Stimulated activated CD4-positive, alpha-beta T cell treated with anti-CD3 and anti-CD28 coated beads, Interleukin-12 subunit alpha, Interleukin-12 subunit beta, amount 100 ng/mL, for 24 hours (primary cell): ENCODE results near the gene IFIH1.

ENCODE experiments used
- DNase-seq, 2 experiments: peaks; one replicate each; pipeline ENCODE4 v3.0.0-alpha.2; 2020; ENCODE audit warnings: low read depth in 2 of 2

The IFIH1 gene

DNA sequence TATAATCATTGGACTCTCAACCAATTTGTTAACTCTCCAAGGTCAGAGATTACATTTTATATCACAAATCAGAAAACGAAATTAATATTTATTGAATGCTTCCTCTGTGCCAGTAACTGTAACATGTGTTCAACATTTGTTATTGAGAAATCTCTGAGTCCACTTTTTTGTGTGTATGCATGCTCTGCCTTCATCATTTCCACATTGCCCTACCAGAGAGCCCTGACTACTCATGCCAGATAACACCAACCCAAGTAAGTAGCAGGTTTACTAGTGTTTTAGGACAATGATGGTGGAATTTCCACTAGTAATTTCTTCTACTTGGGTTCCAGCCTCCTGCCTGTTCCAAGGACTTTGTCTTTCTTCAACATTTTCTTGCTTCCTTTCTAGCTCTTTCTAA lies 61.1 kb downstream of the IFIH1 start:
- no peak for DNase-seq

DNA sequence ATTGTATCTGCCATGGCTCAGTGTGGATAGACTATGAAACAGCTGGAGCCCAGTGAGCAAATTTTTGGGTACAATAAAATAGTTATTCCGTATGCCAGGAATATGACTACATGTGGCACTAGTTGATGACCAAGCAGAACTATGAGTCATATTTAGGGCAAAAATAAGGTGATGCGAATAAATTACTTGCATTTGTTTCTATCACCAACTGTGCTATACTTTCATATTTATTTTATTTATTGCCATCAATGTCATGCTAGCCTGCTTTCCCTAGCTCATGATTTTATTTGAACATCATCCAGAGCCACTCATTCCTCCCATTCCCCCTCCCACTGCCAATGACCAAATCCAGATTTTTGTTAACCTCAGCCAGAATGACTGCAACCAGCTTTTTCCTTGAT lies 61.9 kb downstream of the IFIH1 start:
- no peak for DNase-seq

DNA sequence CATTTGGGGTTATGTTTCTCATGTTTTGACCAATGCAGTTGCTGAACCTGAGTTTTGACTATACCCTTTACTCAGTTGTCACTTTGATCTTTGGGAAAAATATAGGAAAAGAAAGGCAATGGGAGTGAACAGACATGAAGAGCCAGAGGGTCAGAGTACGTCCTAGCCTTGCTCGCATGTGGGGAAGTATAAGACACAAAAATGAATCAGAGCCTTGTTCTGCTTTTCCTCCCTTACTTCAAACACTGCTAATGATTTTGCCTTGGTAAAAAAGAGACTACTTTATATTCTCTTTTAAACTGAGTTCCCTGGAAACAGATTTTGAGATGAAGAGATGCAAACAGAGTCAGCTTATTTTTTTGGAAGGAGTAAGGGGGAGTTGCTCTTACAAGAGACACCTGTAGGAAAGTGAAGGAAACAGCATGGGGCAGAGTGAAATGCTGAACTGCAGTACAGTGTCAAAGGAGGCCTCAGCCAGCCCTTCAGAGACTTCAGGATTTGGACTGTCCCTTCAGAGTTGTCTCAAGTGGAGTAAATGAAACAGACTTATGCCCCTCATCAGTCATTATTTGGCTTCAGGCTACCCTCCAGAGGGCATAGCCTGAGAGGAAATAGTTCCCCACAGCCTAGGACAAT lies 64.1 kb downstream of the IFIH1 start:
- DNase-seq = no peak

DNA sequence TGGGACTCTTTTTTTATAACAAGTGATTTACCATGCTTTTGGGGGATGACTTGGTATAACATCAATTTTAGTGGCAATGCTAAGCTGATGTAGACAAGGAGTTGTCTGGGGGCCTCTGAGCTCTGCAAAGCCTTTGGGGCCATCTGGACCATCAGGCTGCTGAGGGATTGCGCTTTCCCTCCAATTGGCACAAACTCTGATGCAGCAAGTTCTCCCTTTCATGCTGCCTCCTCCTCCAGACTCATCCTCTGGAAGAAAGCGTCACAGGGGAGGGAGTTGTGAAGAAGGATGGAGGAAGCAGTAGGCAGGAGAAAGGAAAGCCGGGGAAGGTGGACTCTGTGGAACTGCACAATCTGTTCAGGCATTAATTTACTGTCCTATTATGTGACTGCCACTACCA lies 65.0 kb downstream of the IFIH1 start:
- no peak for DNase-seq

DNA sequence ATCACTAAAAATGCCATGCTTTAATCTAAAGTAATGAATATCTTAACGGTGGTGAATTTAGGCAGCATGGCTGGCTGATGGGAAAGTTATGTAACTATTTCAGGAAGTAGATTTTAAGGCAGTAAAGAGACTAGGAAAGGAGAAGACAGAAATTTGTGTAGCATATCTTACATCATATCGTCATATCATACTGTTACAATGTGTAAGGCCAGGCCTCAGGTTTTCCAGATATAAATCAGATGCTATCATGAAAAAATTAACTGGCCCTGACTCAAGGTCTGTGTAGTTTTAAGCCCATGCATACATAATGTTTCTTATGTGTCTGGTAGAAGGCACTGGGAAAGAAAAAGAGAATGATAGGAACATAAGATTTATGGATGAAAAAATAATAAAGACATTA lies 66.3 kb downstream of the IFIH1 start:
- DNase-seq = no peak

DNA sequence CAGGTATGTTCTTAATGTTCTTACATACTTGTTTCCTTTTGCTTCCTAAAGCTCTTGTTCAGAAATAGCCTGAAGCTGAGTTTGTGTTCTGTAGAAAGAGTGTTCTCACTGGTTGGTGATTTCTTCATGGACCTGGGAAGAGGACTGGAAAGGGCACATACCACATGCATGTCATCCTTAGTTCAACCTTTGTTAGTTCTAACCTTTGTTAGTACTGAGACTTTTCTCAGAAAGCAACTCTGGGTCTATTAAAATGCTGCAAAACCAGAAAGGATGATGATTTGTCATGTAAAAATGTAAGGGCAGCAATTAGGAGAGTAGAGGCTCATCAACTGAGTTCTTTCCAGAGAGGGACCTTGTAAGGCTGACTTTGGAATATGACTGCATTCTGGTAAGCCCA lies 72.7 kb downstream of the IFIH1 start:
- no peak for DNase-seq

DNA sequence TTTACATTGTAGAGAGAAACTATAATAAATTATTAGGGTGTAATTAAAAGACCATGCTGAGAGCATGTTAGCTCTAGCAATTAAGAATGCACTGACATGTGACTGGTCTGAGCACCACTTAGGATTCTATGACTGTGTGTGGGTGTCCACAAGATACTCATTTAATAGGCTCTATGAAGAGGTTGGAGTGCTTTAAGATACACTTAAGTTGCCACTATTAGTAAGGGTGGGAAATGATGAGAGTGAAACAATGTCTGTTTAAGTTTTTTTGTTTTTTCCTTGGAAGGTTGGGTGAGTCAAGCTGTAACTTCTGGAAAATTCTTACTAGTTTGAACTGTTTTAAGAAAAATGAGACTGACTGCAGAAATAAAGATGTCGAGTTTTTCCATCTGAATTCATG lies 73.4 kb downstream of the IFIH1 start:
- DNase-seq = no peak

DNA sequence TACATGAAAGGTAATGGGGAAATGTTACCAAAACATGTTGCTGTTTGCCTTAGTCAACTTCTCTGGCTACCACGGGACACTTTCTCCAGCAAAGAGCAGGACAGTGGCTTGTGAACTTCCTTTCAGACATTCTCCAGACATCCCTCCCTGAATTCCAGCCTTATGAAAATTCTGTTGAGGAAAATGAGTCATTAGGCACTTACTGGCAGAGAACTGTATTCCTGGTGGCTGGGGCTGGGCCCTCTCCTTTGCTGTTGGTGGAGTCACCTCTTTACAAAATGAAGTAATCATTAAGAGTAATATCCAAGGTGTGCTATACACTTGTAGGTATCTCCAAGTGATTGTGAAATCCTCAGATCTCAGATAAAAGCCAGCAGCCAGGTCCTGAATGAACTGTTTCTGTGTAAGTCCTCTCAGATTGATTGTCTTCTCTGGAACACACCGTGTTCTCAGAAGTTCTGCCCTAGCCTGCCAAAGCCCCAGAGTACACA lies 73.9 kb downstream of the IFIH1 start:
- no peak for DNase-seq

DNA sequence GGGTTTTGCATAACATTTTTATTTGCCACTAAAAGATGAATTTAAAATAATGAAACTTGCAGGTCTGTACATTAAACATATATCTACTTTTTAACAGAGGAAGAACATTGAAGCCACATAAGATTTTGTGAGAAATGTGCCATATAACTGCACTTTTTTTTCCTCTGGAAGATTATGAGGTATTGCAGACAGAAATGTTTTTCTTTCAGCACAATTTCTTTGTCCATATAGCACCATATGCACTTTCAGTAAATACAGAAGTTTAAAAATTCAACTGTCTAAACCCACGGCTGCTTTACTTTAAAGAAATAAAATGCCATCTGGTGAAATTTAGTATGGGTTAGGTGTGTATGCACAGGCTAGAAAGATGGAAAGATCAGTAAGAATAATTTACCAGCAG lies 74.8 kb downstream of the IFIH1 start:
- no peak for DNase-seq

DNA sequence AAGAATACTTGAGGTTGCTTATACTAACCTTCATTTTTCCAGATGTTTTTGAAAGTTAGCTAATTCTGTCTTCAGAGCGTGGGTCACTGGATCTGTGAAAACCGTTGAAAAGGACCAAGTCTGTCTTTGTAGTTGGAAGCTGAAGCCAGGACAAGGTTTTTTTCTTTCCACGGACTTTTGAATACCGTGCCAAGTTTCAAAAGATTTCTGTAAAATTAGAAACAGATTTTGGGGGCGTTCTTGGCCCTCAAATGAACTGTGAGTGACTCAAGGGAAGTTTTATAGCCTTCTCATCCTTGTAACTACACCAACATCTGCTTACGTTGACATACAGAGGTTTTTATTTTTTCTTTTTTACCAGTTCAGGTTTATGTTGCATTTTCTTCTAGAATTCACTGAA lies 75.2 kb downstream of the IFIH1 start, which contains the start of gene FAP:
Gene FAP, minus strand, starts transcription at position 152 of the 400 bp plus-strand sequence. Its CDS starts 118 bp downstream, at position 34.
- DNase-seq = no peak

DNA sequence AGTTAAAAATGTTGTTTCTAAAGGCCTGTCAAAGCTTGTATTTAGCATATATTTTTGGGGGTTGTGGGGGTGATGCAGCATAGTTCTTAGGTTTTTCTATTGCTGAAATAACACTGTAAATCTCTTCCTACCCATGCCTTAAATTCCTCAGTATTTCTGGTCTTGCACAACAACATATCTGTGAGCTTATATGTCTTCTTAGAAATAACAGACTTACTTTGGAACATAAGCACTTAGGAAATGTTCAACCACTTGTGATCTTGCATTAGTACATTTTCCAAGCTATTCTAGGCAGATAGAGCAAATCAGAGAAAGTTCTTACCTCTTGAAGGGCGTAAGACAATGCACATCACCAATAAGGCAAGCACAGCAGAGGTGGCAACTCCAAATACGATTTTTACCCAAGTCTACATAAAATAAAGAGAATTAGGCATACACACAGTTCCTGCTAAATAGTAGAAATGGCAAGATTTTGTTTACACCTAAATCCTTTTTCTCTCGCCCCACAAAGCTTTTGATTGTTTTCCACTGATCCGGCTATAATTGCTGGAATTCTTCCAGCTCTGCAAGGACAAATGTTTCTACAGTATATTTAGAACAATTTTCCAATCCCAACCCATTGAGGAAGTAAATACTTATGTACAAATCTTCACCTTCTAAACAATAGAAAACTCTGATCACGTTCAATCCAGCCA lies 75.8 kb downstream of the IFIH1 start:
- no peak for DNase-seq

DNA sequence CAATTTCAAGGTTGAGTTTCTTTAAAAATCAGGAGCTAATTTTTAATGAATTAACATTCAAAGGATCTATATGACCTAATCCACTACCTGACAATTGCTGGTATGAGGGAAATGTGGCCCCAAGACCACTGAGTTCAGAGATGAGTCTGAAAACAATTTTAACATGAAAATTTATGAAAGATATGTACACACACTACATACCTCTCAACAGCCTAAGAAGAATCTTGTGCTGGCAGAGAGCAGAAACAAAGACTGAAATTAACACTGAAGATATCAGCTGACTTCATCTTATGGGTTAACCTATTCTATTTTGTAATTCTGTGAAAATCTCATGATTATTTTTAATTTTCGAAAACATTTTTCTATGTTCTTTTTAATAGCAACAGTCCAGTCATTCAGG lies 76.9 kb downstream of the IFIH1 start:
- no peak for DNase-seq

DNA sequence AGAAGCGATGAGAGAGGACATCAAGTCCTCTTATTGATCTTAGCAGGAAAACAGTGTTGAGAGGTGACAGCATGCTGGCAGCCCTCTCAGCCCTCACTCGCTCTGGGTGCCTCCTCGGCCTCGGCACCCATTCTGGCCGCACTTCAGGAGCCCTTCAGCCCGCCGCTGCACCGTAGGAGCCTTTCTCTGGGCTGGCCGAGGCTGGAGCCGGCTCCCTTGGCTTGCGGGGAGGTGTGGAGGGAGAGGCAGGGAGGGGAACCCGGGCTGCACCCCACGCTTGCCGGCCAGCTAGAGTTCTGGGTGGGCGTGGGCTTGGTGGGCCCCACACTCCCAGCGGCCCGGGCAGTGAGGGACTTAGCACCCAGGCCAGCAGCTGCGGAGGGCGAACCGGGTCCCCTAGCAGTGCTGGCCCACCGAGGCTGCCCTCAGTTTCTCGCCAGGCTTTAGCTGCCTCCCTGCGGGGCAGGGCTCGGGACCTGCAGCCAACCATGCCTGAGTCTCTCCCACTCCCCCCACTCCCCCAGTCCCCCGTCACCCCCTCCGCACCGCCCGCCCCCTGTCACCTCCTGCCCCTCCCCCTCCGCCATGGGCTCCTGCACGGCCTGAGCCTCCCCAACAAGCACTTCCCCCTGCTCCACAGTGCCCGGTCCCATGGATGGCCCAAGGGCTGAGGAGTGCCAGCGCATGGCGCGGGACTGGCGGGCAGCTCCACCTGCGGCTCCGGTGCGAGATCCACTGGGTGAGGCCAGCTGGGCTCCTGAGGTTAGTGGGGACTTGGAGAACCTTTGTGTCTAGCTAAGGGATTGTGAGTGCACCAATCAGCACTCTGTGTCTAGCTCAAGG lies 83.6 kb downstream of the IFIH1 start:
- no peak for DNase-seq

DNA sequence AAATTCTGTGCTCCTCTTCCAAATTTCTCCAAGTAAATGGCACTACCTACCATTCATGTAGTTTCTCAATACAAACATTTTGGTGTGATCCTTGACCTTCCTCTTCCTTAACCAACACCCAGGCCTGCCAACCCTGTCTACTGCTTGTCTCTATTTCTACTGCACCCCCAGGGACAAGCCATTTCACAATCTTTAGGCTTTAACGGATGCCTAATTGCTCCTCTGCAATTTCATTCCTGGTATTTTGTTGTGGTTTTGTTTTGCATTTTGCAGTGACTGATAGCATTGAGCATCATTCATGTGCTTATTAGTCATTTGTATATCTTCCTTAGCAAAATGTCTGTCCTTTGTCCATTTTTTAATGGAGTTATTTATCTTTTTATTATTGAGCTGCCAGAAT lies 85.3 kb downstream of the IFIH1 start:
- DNase-seq = no peak

DNA sequence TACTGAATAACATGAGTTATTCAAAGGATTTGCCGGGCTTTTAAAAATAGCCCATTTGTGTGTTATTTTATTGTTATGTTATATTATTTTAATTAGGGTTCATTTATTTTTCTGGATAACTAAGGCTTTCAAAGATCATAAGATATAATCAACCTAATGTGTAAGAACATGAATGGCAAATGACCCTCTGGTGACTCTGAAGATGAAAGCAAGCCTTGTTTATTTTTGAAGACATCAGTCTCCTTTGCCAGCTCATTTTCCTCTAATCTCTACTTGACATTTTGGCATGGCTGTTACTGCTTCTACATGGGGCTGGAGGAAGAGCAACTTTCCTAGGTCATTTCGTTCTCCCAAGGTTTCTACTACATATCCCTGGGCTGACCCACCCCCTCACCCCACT lies 85.8 kb downstream of the IFIH1 start:
- no peak for DNase-seq

DNA sequence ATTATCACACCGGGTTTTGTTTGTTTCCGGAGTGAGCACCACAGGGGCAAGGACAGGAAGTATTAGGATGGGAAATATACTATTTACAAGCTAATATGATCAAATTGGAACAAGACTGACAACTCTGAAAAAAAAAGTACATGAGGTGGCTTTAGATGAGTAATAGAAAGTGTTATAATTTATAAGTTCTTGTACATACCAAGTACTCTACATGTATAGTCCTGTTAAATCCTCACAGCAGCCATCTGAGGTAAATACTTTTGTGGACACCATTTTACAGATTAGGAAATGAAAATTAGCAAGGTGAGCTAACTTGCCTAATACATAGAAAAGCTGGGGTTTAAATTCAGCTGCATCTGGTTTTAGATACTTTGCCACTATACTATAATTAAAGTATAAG lies 86.5 kb downstream of the IFIH1 start:
- DNase-seq = no peak

DNA sequence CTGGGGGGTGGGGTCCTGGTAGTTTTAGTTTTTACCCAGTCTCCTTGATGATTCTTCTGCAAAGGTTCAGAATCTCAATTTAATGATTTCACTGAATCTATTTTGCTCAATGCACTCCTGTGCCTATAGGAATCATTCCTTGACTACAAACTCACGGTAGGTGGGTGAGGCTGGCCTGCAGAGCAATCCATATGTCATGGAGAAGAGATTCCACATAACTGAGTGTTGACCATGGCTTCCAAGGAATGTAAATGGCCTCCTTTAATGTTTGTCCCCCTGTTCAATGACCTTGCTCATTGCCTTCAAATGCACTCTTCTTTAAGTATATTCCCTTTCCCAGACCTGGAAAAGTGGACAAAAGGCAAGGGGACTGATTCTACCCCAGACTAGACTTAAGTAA lies 87.7 kb downstream of the IFIH1 start:
- no peak for DNase-seq

DNA sequence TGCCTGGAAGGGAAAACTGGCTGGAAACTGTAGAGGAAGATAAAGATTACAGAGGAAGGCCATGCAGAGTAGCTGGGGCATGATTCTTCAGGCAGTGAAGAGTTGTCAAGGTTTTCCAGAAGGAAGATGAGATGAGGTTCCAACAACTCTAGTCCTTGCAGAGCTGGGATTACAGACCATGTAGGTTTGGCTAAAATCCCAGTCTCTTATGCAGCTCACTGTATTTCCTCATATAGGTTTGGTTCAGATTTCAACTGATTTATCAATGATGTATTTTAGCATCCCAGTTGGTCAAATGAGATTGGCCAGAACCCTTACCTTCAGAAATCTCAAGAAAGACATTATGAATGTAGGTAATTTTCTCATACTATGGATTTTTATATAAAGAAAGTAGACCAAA lies 91.6 kb downstream of the IFIH1 start:
- no peak for DNase-seq

DNA sequence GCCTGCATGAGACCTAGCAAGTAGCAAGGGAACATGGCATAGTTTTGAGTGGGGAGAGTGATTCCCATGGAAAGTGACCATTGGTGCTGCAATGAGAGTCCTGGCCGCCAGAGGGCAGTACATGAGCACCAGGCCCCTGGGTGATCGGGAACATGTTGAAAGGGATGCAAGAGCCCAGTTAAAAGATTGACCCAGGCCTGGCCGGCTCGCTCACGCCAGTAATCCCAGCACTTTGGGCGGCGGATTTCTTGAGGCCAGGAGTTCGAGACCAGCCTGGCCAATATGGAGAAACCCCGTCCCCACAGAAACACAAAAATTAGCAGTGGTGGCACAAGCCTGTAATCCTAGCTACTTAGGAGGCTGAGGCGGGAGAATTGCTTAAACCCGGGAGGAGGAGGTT lies 97.4 kb downstream of the IFIH1 start:
- peak; percentile 27 to 55 for DNase-seq

DNA sequence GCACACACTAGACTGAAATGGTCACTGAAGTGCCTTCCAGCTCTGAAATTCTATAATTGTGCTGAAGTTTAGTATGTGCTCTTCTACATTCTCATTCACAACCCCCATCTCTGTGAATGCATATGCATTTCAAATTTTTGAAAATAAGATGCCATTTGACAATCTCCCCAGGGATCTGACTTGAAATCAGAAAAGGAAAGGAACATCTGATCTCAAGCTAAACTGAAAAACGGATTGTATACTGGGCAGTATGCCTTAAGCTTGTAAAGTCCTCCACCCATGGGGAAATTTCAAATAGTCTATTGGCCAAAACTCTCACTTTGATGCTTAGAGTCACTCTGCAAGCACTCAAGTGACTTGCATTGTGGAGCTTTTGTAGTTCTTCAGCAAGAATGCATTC lies 98.1 kb downstream of the IFIH1 start:
- no peak for DNase-seq

DNA sequence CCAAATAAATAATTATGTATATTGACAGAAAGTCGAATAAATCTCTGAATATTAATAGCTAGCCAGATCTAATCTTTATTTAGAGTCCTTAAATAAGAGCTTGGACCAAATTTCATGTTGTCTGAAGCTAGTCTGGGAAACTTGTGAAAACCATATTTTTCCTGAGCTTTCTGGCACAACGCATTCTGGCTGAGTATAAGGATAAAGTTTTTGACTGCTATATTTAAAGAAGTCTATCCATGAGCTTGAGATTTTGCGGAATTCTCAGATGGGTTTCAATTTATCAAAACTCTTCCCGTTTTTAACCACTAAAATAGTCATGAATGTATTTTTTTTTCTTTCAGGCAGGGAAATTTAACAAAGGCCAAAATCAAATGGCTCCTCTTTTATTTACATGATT lies 99.1 kb downstream of the IFIH1 start:
- DNase-seq = no peak

DNA sequence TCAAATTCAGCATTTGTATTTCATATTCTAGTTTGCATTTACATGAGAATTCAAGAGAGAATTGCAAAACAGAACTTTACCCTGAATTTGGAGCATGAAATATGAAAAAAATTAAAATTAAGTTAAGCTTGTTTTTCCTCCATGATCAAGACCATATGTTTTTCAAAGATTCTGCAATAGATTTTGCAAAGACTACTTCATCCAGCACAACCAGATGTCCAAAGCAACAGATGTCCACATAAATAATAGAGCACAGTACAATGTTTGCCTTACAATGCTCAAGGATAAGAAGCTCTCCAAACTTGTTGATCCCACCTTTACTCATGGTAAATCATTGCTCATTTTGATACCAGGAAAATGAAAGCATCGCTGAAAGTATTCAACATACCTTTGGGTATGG lies 100.9 kb downstream of the IFIH1 start:
- DNase-seq = no peak
